ENCODE results near the gene DARS1.

Gene DARS1

GRCh38 chr2:135876066-135876711, 109.2 kb downstream of the DARS1 start, which contains the start of gene MCM6:
Gene MCM6 (minus strand): TSS chr2:135876443. CDS start chr2:135876365, 78 bp downstream.
- DNase-seq = peak; percentile 97 to 99

GRCh38 chr2:135875491-135876065, 109.8 kb downstream of the DARS1 start:
- peak; percentile 24 to 44 for DNase-seq

- DNase-seq = no peak
Measured at GRCh38 chr2:135874777-135875365, 110.6 kb downstream of the DARS1 start.

GRCh38 chr2:135870571-135870970, 114.9 kb downstream of the DARS1 start:
- no peak for DNase-seq

- DNase-seq = no peak
Measured at GRCh38 chr2:135863233-135863632, 122.2 kb downstream of the DARS1 start.

GRCh38 chr2:135862718-135863117, 122.7 kb downstream of the DARS1 start:
- no peak for DNase-seq

Data from NCI-H524 (cell line).